H9 (cell line): Measurements from ENCODE around the gene ANKRD28. TPM values are rescaled to one million over a fixed set of nuclear protein-coding genes. Genes with fewer than 3 reads are reported as not detected.

ENCODE experiments used
- DNase-seq: peaks from one replicate; pipeline ENCODE4 v3.0.0-alpha.2; 2017
- H2AFZ ChIP-seq: one replicate; pipeline ENCODE4 v1.6.1; 2013; ENCODE audit warnings: mild to moderate bottlenecking, low read length, control low read depth, moderate library complexity
- H2AK5ac ChIP-seq: 2 replicates; pipeline ENCODE4 v1.6.1; 2013; ENCODE audit warnings: low read length, control low read depth, mixed read lengths; ENCODE audit not compliant: insufficient read length
- H2BK120ac ChIP-seq: one replicate; pipeline ENCODE4 v1.6.1; 2013; ENCODE audit warnings: low read depth, mild to moderate bottlenecking, low read length, control low read depth, inconsistent platforms; ENCODE audit not compliant: poor library complexity, severe bottlenecking
- H2BK12ac ChIP-seq: 2 replicates; pipeline ENCODE4 v1.6.1; 2013; ENCODE audit warnings: low read length, control low read depth, mixed read lengths, low read depth; ENCODE audit not compliant: insufficient read length
- H2BK15ac ChIP-seq: 2 replicates; pipeline ENCODE4 v1.6.1; 2013; ENCODE audit warnings: low read depth, low read length, control low read depth
- H2BK20ac ChIP-seq: one replicate; pipeline ENCODE4 v1.6.1; 2013; ENCODE audit warnings: low read depth, mild to moderate bottlenecking, low read length, control low read depth, inconsistent platforms; ENCODE audit not compliant: poor library complexity, severe bottlenecking
- H2BK5ac ChIP-seq: 2 replicates; pipeline ENCODE4 v1.6.1; 2013; ENCODE audit warnings: low read length, control low read depth, mixed read lengths; ENCODE audit not compliant: insufficient read length
- H3K14ac ChIP-seq: 2 replicates; pipeline ENCODE4 v1.6.1; 2013; ENCODE audit warnings: low read length, control low read depth; ENCODE audit not compliant: insufficient read depth
- H3K18ac ChIP-seq: 2 replicates; pipeline ENCODE4 v1.6.1; 2013; ENCODE audit warnings: low read depth, mild to moderate bottlenecking, mixed read lengths, low read length, control low read depth; ENCODE audit not compliant: insufficient read length
- H3K23ac ChIP-seq: 2 replicates; pipeline ENCODE4 v1.6.1; 2013; ENCODE audit warnings: low read length, control low read depth, mixed read lengths, low read depth; ENCODE audit not compliant: insufficient read length
- H3K23me2 ChIP-seq: 2 replicates; pipeline ENCODE4 v1.6.1; 2013; ENCODE audit warnings: low read depth, mild to moderate bottlenecking, mixed read lengths, low read length, control low read depth; ENCODE audit not compliant: insufficient read length, poor library complexity, severe bottlenecking
- H3K27ac ChIP-seq: 2 replicates; pipeline ENCODE4 v1.5.1; 2013; ENCODE audit warnings: low read length, control low read depth, mixed read lengths, low read depth; ENCODE audit not compliant: insufficient read length
- H3K27me3 ChIP-seq: 2 replicates; pipeline ENCODE4 v1.6.1; 2013; ENCODE audit warnings: low read length, control low read depth, inconsistent platforms; ENCODE audit not compliant: insufficient read depth
- H3K4ac ChIP-seq: 2 replicates; pipeline ENCODE4 v1.6.1; 2013; ENCODE audit warnings: low read depth, mild to moderate bottlenecking, control low read depth, inconsistent platforms, low read length, moderate library complexity
- H3K4me1 ChIP-seq: 2 replicates; pipeline ENCODE4 v1.6.1; 2013; ENCODE audit warnings: low read length, control low read depth, inconsistent platforms; ENCODE audit not compliant: insufficient read depth
- H3K4me2 ChIP-seq: 2 replicates; pipeline ENCODE4 v1.6.1; 2013; ENCODE audit warnings: low read length, control low read depth, mixed read lengths; ENCODE audit not compliant: insufficient read length, insufficient read depth
- H3K56ac ChIP-seq: 2 replicates; pipeline ENCODE4 v1.6.1; 2013; ENCODE audit warnings: low read depth, mild to moderate bottlenecking, mixed read lengths, low read length, control low read depth; ENCODE audit not compliant: insufficient read length
- H3K79me1 ChIP-seq: 2 replicates; pipeline ENCODE4 v1.6.1; 2013; ENCODE audit warnings: low read depth, mild to moderate bottlenecking, moderate library complexity, low read length, control low read depth, inconsistent platforms; ENCODE audit not compliant: insufficient read depth, poor library complexity, severe bottlenecking
- H3K79me2 ChIP-seq: 2 replicates; pipeline ENCODE4 v1.6.1; 2013; ENCODE audit warnings: low read length, control low read depth, inconsistent platforms; ENCODE audit not compliant: insufficient read depth
- H3K9ac ChIP-seq: 2 replicates; pipeline ENCODE4 v1.6.1; 2013; ENCODE audit warnings: low read length, control low read depth, mixed read lengths; ENCODE audit not compliant: insufficient read length; ENCODE audit errors: extremely low read depth
- H3K9me3 ChIP-seq: one replicate; pipeline ENCODE4 v1.6.1; 2013; ENCODE audit warnings: low read depth, low read length, inconsistent platforms; ENCODE audit not compliant: control insufficient read depth
- H3T11ph ChIP-seq: one replicate; pipeline ENCODE4 v1.6.1; 2013; ENCODE audit warnings: mild to moderate bottlenecking, low read length, control low read depth, inconsistent platforms
- H4K20me1 ChIP-seq: one replicate; pipeline ENCODE4 v1.6.1; 2013; ENCODE audit not compliant: control insufficient read depth, insufficient read length, insufficient read depth
- H4K5ac ChIP-seq: 2 replicates; pipeline ENCODE4 v1.6.1; 2013; ENCODE audit warnings: low read depth, mild to moderate bottlenecking, mixed read lengths, low read length, control low read depth; ENCODE audit not compliant: insufficient read length
- H4K8ac ChIP-seq: replicated peaks from 2 replicates; pipeline ENCODE4 v1.6.1; 2013; ENCODE audit warnings: low read length, control low read depth, mixed read lengths, low read depth; ENCODE audit not compliant: insufficient read length
- H4K91ac ChIP-seq: 2 replicates; pipeline ENCODE4 v1.6.1; 2013; ENCODE audit warnings: low read depth, mild to moderate bottlenecking, moderate library complexity, mixed read lengths, low read length, control low read depth; ENCODE audit not compliant: insufficient read length
- H3K27ac Mint-ChIP-seq, 3 experiments: 2 replicates in 2 of 3; 3 replicates in 1 of 3; pipeline ENCODE4 v1.8.0; 2020 to 2021; ENCODE audit warnings: mixed read lengths in 3 of 3, mild to moderate bottlenecking in 1 of 3, moderate library complexity in 1 of 3
- H3K27me3 Mint-ChIP-seq: 2 replicates; pipeline ENCODE4 v1.8.0; 2021; ENCODE audit warnings: low read depth, mild to moderate bottlenecking, moderate library complexity, mixed read lengths
- H3K36me3 Mint-ChIP-seq, 3 experiments: 2 replicates in 2 of 3; 3 replicates in 1 of 3; pipeline ENCODE4 v1.8.0; 2020 to 2021; ENCODE audit warnings: low read depth in 3 of 3, mixed read lengths in 3 of 3; ENCODE audit not compliant: insufficient read depth in 1 of 3
- H3K4me1 Mint-ChIP-seq, 2 experiments: 2 replicates each; pipeline ENCODE4 v1.8.0; 2020; ENCODE audit warnings: mixed read lengths in 2 of 2
- H3K4me3 Mint-ChIP-seq, 2 experiments: 2 replicates in 1 of 2; 3 replicates in 1 of 2; pipeline ENCODE4 v1.8.0; 2020 to 2021; ENCODE audit warnings: mild to moderate bottlenecking in 2 of 2, mixed read lengths in 2 of 2, moderate library complexity in 1 of 2
- H3K9me3 Mint-ChIP-seq, 2 experiments: 2 replicates in 1 of 2; 3 replicates in 1 of 2; pipeline ENCODE4 v1.8.0; 2020; ENCODE audit warnings: mild to moderate bottlenecking in 2 of 2, mixed read lengths in 2 of 2, moderate library complexity in 1 of 2
- WGBS: extraction: QIAGEN DNeasy Blood & Tissue Kit; methylation state at CpG from one replicate; pipeline ENCODE4 v1.1.7; 2013; ENCODE audit warnings: missing lambda C conversion rate, low lambda C conversion rate, mixed read lengths; ENCODE audit not compliant: insufficient read length; ENCODE audit errors: extremely low coverage; 5-methylcytosine and 5-hydroxymethylcytosine counted together
- total RNA-seq: library from RNA; stranded (reverse); gene quantifications from 2 replicates; pipeline ENCODE4 v1.2.1, GENCODE V29; 2021
- TF ChIP-seq, protein P1 (sequence below): fragments of 200-600 bp; sonication (generic); conservative IDR thresholded peaks from 3 replicates; pipeline ENCODE4 v1.8.0; 2021; ENCODE audit warnings: antibody characterized with exemption, mild to moderate bottlenecking

The ANKRD28 gene
- total RNA-seq, 1 experiment from 2014 or later, result 59.0 TPM

DNA sequence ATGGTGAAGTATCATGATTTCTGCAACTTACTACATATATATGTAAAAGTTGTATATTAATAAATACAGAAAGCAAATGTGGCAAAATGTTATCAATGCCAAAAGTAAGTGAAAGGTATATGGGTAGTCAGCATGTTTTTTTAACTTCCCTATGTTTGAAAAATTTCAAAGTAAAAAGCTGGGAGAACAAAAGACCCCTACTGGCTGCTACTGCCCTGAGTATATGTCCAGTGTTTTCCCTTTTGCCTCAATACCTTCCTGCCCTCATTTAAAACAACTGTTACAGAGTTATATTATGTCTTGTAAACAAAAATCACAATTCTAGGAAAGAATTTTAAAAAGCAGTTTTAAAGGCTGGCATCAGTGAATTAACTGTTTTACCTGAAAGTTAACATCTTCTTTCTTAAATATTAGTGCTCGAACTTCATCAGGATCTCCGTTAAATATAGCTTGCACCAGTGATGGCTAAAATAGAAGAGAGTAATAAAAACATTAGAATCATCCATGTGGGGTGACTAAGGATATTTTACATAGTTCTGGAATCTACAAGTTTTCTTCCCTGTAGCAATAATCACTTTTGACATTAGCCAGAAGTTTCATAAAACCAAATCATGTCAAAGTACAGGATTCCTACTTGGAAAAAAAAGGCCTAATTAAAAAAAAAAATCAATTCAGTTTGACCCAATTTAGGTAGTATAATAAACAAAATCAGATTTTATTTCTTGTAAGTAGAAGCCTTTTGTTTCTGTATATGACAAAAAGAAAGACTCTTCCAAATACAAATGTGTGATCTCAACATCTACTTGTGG is 2.7 kb downstream of the ANKRD28 start:
- Histone ChIP-seq H4K91ac (no peak overlapping the region), H3K18ac (no peak overlapping the region), H4K5ac (no peak overlapping the region), H3K9me3 (no peaks in the 10 kb centered on the region), H3K56ac (no peak overlapping the region), H3K27me3 (no peaks in the 10 kb centered on the region), H3K79me2 (no peaks in the 10 kb centered on the region; the same call in 1 of the 2 replicates), H3K4me2 (no peak overlapping the region), H3K9ac (no peak overlapping the region), H2BK12ac (no peak overlapping the region), H4K20me1 (no peaks in the 10 kb centered on the region), H3K79me1 (no peaks in the 10 kb centered on the region), H4K8ac (no peak overlapping the region), H2AK5ac (no peak overlapping the region), H3K23me2 (no peaks in the 10 kb centered on the region), H2BK15ac (no peak overlapping the region), H3K14ac (no peak overlapping the region), H3K27ac (no peak overlapping the region), H3K4me1 (no peaks in the 10 kb centered on the region), H2BK120ac (no peak overlapping the region), H2BK5ac (no peak overlapping the region), H2AFZ (no peak overlapping the region), H2BK20ac (no peak overlapping the region), H3K23ac (no peak overlapping the region), H3K4ac (no peak overlapping the region), H3T11ph (no peak overlapping the region)
- Mint-ChIP-seq H3K36me3 (peaks cover 17 to 22% (median 19%) of the 10 kb centered on the region in 3 experiments), H3K27me3 (no peaks in the 10 kb centered on the region), H3K9me3 (peaks cover 0 to 3% of the 10 kb centered on the region in 2 experiments; a peak in 2 of 5 replicates), H3K4me1 (peaks cover 19 to 26% of the 10 kb centered on the region in 2 experiments), H3K27ac (no peak overlapping the region; a peak in 1 of 7 replicates), H3K4me3 (no peak overlapping the region)
- WGBS, result no CpG with 5 or more reads among the region's 2 CpGs
- TF ChIP-seq, protein P1, sequence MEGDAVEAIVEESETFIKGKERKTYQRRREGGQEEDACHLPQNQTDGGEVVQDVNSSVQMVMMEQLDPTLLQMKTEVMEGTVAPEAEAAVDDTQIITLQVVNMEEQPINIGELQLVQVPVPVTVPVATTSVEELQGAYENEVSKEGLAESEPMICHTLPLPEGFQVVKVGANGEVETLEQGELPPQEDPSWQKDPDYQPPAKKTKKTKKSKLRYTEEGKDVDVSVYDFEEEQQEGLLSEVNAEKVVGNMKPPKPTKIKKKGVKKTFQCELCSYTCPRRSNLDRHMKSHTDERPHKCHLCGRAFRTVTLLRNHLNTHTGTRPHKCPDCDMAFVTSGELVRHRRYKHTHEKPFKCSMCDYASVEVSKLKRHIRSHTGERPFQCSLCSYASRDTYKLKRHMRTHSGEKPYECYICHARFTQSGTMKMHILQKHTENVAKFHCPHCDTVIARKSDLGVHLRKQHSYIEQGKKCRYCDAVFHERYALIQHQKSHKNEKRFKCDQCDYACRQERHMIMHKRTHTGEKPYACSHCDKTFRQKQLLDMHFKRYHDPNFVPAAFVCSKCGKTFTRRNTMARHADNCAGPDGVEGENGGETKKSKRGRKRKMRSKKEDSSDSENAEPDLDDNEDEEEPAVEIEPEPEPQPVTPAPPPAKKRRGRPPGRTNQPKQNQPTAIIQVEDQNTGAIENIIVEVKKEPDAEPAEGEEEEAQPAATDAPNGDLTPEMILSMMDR, result no peak; the same call in 2 of the 3 replicates
- DNase-seq, result no peak
